Kidney (tissue), 14 donors: ENCODE data around the gene NXPH2. TPM values are rescaled to one million over a fixed set of nuclear protein-coding genes. Genes with fewer than 3 reads are reported as not detected.

Experiments used
- DNase-seq, 5 donors: peaks; one replicate each; pipeline ENCODE4 v3.0.0-alpha.2; 2013 to 2020
- FAIRE-seq: peaks from 2 replicates; lab custom pipeline; 2012; peaks lifted over from hg19 to GRCh38; lab: Jason Lieb, UNC
- H3K27ac ChIP-seq, 2 donors: one replicate each; pipeline ENCODE4 v1.7.0; 2013; ENCODE audit warnings: low read depth in 2 of 2, low read length in 2 of 2, inconsistent platforms in 1 of 2
- H3K27me3 ChIP-seq: one replicate; pipeline ENCODE4 v1.7.1; 2013; ENCODE audit warnings: low read length, inconsistent platforms; ENCODE audit not compliant: control insufficient read depth, insufficient read depth
- H3K36me3 ChIP-seq, 3 donors: one replicate each; pipeline versions ENCODE4 v1.7.0 to v1.7.1; 2013; ENCODE audit warnings: low read length in 3 of 3, control low read depth in 1 of 3, inconsistent platforms in 1 of 3; ENCODE audit not compliant: insufficient read depth in 3 of 3, control insufficient read depth in 2 of 3
- H3K4me1 ChIP-seq, 3 donors: one replicate each; pipeline versions ENCODE4 v1.7.0 to v1.7.1; 2013; ENCODE audit warnings: low read length in 3 of 3, inconsistent platforms in 1 of 3, low read depth in 1 of 3; ENCODE audit not compliant: control insufficient read depth in 2 of 3, insufficient read depth in 2 of 3
- H3K4me3 ChIP-seq, 3 donors: one replicate each; pipeline versions ENCODE4 v1.7.0 to v1.8.1; 2013; ENCODE audit warnings: low read length in 3 of 3, control low read depth in 1 of 3, inconsistent platforms in 1 of 3
- H3K9ac ChIP-seq, 3 donors: one replicate each; pipeline versions ENCODE4 v1.7.0 to v1.7.1; 2013; ENCODE audit warnings: low read length in 3 of 3, control low read depth in 1 of 3, inconsistent platforms in 1 of 3
- H3K9me3 ChIP-seq, 3 donors: one replicate each; pipeline versions ENCODE4 v1.7.0 to v1.7.1; 2013; ENCODE audit warnings: low read length in 3 of 3, control low read depth in 1 of 3, inconsistent platforms in 1 of 3; ENCODE audit not compliant: control insufficient read depth in 2 of 3, insufficient read depth in 1 of 3
- intact Hi-C: fragments of 100-400 bp; cut with DNase I; formaldehyde crosslinking; loops from one replicate; pipeline ENCODE4 v1.11.1; 2022
- polyA plus RNA-seq: library from polyadenylated mRNA; stranded (reverse); fragments of 350-450 nt; fragmentation: Illumina TruSeq; extraction: RNeasy Lipid Tissue Mini Kit (QIAGEN cat#74804); gene quantifications from one replicate; pipeline ENCODE4 v1.2.3, GENCODE V29; 2014; ENCODE audit warnings: low read depth, low replicate concordance; ENCODE audit not compliant: insufficient read depth
- total RNA-seq: library from RNA; stranded (reverse); fragmentation: NEBNext Ultra II Directional; extraction: Animal tissue kit (Norgen Biotek cat#: 25700); gene quantifications from one replicate; pipeline ENCODE4 v1.2.1, GENCODE V29; 2021
- TF ChIP-seq, protein P1 (sequence below): IDR thresholded peaks from 3 replicates; pipeline ENCODE4 v1.5.1; 2012; ENCODE audit warnings: mild to moderate bottlenecking, moderate library complexity, borderline replicate concordance; ENCODE audit not compliant: insufficient read depth; ENCODE audit errors: extremely low read depth
- donor health status: control.
- donor health status: control.
- donor health status: control.
- donor health status: control.
- donor health status: control.
- donor health status: DM: yes; HTN: yes; CAD: no.
- donor health status: Normal renal cell carcinoma (clear cell type).

Gene NXPH2
- total and polyA plus RNA-seq, 2 donors from 2014 or later = 0.57 to 2.2 TPM

DNA sequence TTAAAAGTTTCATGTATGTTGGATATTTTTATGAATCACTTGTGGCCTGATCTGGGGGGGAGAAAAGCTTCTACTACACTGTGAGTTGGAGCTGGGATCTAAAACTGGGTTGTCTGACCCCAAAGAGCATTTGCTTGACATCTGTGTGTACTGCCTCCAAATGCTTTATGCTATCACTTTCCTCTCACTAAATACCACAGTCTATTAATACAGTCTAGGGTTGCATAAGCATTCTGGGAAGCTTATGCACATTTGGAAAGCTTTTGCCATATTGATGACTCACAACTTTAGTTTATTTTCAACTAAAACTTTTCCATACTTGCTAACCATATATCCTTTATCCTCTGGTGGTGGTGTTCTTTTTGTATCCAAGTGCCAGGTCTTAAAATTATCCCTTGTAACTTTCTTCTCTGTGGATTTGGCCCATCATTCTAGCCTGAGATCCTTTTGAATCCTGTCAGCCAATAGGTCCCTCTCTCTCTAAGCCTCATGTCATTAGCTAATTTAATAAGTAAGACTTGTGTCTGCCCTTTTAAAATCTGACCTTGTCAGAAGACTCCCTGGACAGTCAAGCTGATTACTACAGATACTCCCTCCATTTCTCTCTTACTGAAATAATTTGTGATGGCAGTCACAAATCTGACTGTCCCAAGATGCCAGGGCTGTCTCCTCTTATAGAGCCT is 72.7 kb downstream of the NXPH2 start:
- Histone ChIP-seq H3K27me3 (peaks cover 2% of the 10 kb centered on the region), H3K27ac (peak overlapping the region in 1 of 2 donors; percentile 73), H3K4me3 (no peak overlapping the region), H3K36me3 (no peaks in the 10 kb centered on the region), H3K9me3 (no peaks in the 10 kb centered on the region), H3K9ac (no peak overlapping the region), H3K4me1 (peaks cover 0 to 2% (median 0%) of the 10 kb centered on the region in 3 donors)
- FAIRE-seq = no peak
- DNase-seq = peak in 1 of 5 donors; percentile 11
- TF ChIP-seq, protein P1, sequence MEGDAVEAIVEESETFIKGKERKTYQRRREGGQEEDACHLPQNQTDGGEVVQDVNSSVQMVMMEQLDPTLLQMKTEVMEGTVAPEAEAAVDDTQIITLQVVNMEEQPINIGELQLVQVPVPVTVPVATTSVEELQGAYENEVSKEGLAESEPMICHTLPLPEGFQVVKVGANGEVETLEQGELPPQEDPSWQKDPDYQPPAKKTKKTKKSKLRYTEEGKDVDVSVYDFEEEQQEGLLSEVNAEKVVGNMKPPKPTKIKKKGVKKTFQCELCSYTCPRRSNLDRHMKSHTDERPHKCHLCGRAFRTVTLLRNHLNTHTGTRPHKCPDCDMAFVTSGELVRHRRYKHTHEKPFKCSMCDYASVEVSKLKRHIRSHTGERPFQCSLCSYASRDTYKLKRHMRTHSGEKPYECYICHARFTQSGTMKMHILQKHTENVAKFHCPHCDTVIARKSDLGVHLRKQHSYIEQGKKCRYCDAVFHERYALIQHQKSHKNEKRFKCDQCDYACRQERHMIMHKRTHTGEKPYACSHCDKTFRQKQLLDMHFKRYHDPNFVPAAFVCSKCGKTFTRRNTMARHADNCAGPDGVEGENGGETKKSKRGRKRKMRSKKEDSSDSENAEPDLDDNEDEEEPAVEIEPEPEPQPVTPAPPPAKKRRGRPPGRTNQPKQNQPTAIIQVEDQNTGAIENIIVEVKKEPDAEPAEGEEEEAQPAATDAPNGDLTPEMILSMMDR = no peak
- intact Hi-C loops = no loop called here

DNA sequence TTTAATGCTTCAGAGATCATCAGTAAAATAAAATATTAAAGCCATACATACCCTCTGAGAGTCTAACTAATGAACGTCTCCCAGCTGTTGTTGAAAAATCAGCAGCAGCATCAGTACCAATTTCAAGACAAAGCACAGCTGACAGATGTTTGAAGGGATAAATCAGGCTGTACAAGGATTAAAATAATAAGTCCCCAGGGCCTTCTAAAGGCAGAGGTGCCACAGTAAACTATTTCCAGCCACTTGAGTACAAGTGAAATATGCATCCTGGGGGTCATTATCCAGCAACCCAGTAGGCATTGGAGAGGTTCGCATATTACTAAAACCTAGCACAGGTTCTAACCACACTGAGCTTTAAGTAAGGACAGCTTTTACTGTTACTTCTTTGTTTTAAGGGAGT is 76.9 kb downstream of the NXPH2 start:
- intact Hi-C loops = no loop called here
- no peak overlapping the region for H3K27ac ChIP-seq
- no peak overlapping the region for H3K9ac ChIP-seq
- no peaks in the 10 kb centered on the region for H3K36me3 ChIP-seq
- H3K4me3 ChIP-seq = no peak overlapping the region
- FAIRE-seq (no peak), DNase-seq (peak in 2 of 5 donors; percentile 22 to 64)
- H3K9me3 ChIP-seq = no peaks in the 10 kb centered on the region
- no peaks in the 10 kb centered on the region for H3K4me1 ChIP-seq
- TF ChIP-seq, protein P1 = no peak
- peaks cover 2% of the 10 kb centered on the region for H3K27me3 ChIP-seq

DNA sequence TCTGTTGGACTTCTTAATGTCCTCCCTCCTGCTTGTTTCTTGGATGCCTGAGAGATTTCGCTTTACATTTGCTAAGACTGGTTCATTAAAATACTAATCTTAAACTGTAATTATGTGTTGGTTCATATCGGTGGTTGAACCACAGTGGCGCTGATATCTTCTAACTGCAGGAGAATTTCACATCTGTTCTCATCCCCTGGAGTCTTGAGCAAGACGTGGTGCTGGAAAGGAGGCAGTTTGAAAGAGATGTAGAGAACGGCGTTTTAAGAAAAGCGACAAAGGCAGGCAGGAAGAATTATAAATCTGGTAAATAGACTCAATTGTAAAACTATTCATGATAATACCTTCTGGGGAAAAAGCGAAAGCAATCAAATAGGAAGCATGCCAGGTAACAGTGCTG is 79.5 kb downstream of the NXPH2 start:
- FAIRE-seq = no peak
- H3K27ac ChIP-seq = no peak overlapping the region
- TF ChIP-seq, protein P1 = no peak
- no peak overlapping the region for H3K9ac ChIP-seq
- no peak for DNase-seq
- no peak overlapping the region for H3K4me3 ChIP-seq
- no peaks in the 10 kb centered on the region for H3K9me3 ChIP-seq
- H3K27me3 ChIP-seq = peaks cover 2% of the 10 kb centered on the region
- no peaks in the 10 kb centered on the region for H3K36me3 ChIP-seq
- no peaks in the 10 kb centered on the region for H3K4me1 ChIP-seq
- intact Hi-C loops = no loop called here
